Breast epithelium (tissue), 4 donors: Measurements from ENCODE around the gene PER3. TPM values are rescaled to one million over a fixed set of nuclear protein-coding genes. Genes with fewer than 3 reads are reported as not detected.

Experiments
- DNase-seq, 2 donors: peaks; one replicate each; pipeline ENCODE4 v3.0.0-alpha.2; 2019; ENCODE audit warnings: low spot score in 2 of 2
- H3K27ac ChIP-seq, 2 donors: fragments of 200-600 bp; sonication (generic) in 1 of 2; one replicate each; pipeline ENCODE4 v1.5.1; 2016 to 2019; ENCODE audit warnings: mild to moderate bottlenecking in 1 of 2
- H3K27me3 ChIP-seq, 2 donors: fragments of 200-600 bp; sonication (generic) in 1 of 2; one replicate each; pipeline versions ENCODE4 v1.5.1 to v1.6.0; 2017 to 2019; ENCODE audit warnings: control low read depth in 1 of 2, mild to moderate bottlenecking in 1 of 2
- H3K36me3 ChIP-seq: fragments of 200-600 bp; one replicate; pipeline ENCODE4 v1.5.1; 2019
- H3K4me1 ChIP-seq, 2 donors: fragments of 200-600 bp; sonication (generic); one replicate each; pipeline ENCODE4 v1.5.1; 2016 to 2019; ENCODE audit warnings: control low read depth in 1 of 2
- H3K4me3 ChIP-seq, 3 donors: fragments of 200-600 bp; sonication (generic); 1 replicate in 2 of 3; 2 replicates in 1 of 3; pipeline ENCODE4 v1.5.1; 2016 to 2019; ENCODE audit warnings: mild to moderate bottlenecking in 3 of 3, moderate library complexity in 2 of 3
- H3K9me3 ChIP-seq, 2 donors: fragments of 200-600 bp; sonication (generic) in 1 of 2; one replicate each; pipeline ENCODE4 v1.5.1; 2016 to 2019; ENCODE audit warnings: control low read depth in 1 of 2
- CTCF ChIP-seq, 3 donors: fragments of 450-650 bp; IDR thresholded peaks; one replicate each; pipeline ENCODE4 v1.5.1; 2016 to 2017; ENCODE audit warnings: antibody characterized with exemption in 3 of 3, mild to moderate bottlenecking in 3 of 3, moderate library complexity in 3 of 3
- POLR2A ChIP-seq: fragments of 450-650 bp; IDR thresholded peaks from one replicate; pipeline ENCODE4 v1.6.1; 2016; ENCODE audit warnings: antibody characterized with exemption, mild to moderate bottlenecking, moderate library complexity
- POLR2AphosphoS5 ChIP-seq, 3 donors: sonication (generic); formaldehyde crosslinking; IDR thresholded peaks; one replicate each; pipeline ENCODE4 v1.6.1; 2017; ENCODE audit warnings: antibody characterized with exemption in 3 of 3
- intact Hi-C: fragments of 100-400 bp; cut with DNase I; formaldehyde crosslinking; loops from one replicate; pipeline ENCODE4 v1.15.1; 2023; ENCODE audit warnings: low total_unique reads
- total RNA-seq, 3 donors: library from RNA; depleted of rRNA; stranded (reverse); fragments of >200 nt; gene quantifications; one replicate each; pipeline ENCODE4 v1.1.0, GENCODE V29; 2016

Gene PER3
- total RNA-seq, 3 donors from 2014 or later, result 15.4 to 22.9 (median 16.0) TPM

- intact Hi-C loops, result no loop called here
- no peaks in the 10 kb centered on the region for H3K9me3 ChIP-seq
- no peaks in the 10 kb centered on the region for H3K36me3 ChIP-seq
- TF ChIP-seq POLR2A (no peak), CTCF (IDR thresholded peaks at IDR 0.05) (no peak), POLR2AphosphoS5 (IDR thresholded peaks at IDR 0.05) (no peak)
- no peaks in the 10 kb centered on the region for H3K27me3 ChIP-seq
- H3K27ac ChIP-seq, result no peak overlapping the region
- no peak overlapping the region for H3K4me3 ChIP-seq
- no peak for DNase-seq
- no peaks in the 10 kb centered on the region for H3K4me1 ChIP-seq
Observed at GRCh38 chr1:7871136-7871535, 87.0 kb downstream of the PER3 start.

GRCh38 chr1:7873801-7874795, 90.0 kb downstream of the PER3 start:
- Histone ChIP-seq H3K4me1 (no peaks in the 10 kb centered on the region), H3K27me3 (no peaks in the 10 kb centered on the region), H3K9me3 (no peaks in the 10 kb centered on the region), H3K36me3 (no peaks in the 10 kb centered on the region), H3K4me3 (no peak overlapping the region), H3K27ac (no peak overlapping the region)
- TF ChIP-seq CTCF (IDR thresholded peaks at IDR 0.05) (no peak), POLR2AphosphoS5 (IDR thresholded peaks at IDR 0.05) (no peak), POLR2A (no peak)
- DNase-seq, result no peak
- intact Hi-C loops, result no loop called here

GRCh38 chr1:7878027-7878426, 93.9 kb downstream of the PER3 start:
- H3K9me3 ChIP-seq, result no peaks in the 10 kb centered on the region
- no peak for TF ChIP-seq POLR2A
- no peak for TF ChIP-seq CTCF (IDR thresholded peaks at IDR 0.05)
- TF ChIP-seq POLR2AphosphoS5 (IDR thresholded peaks at IDR 0.05), result no peak
- no peaks in the 10 kb centered on the region for H3K4me1 ChIP-seq
- intact Hi-C loops, result loop anchor here (5.0 kb wide), 1 partner anchor 896 kb away; no protein-coding TSS in a partner anchor
- no peak overlapping the region for H3K27ac ChIP-seq
- H3K36me3 ChIP-seq, result no peaks in the 10 kb centered on the region
- no peaks in the 10 kb centered on the region for H3K27me3 ChIP-seq
- H3K4me3 ChIP-seq, result no peak overlapping the region
- DNase-seq, result no peak

GRCh38 chr1:7879228-7879627, 95.1 kb downstream of the PER3 start:
- H3K4me3 ChIP-seq, result no peak overlapping the region
- DNase-seq, result no peak
- intact Hi-C loops, result loop anchor here (5.0 kb wide), 1 partner anchor 897 kb away; no protein-coding TSS in a partner anchor
- no peaks in the 10 kb centered on the region for H3K27me3 ChIP-seq
- H3K4me1 ChIP-seq, result no peaks in the 10 kb centered on the region
- H3K27ac ChIP-seq, result no peak overlapping the region
- no peaks in the 10 kb centered on the region for H3K9me3 ChIP-seq
- H3K36me3 ChIP-seq, result no peaks in the 10 kb centered on the region
- no peak for TF ChIP-seq CTCF (IDR thresholded peaks at IDR 0.05)
- no peak for TF ChIP-seq POLR2AphosphoS5 (IDR thresholded peaks at IDR 0.05)
- TF ChIP-seq POLR2A, result no peak

GRCh38 chr1:7884757-7885156, 100.7 kb downstream of the PER3 start:
- no peak overlapping the region for H3K27ac ChIP-seq
- H3K9me3 ChIP-seq, result no peaks in the 10 kb centered on the region
- no peaks in the 10 kb centered on the region for H3K4me1 ChIP-seq
- intact Hi-C loops, result no loop called here
- no peaks in the 10 kb centered on the region for H3K27me3 ChIP-seq
- H3K36me3 ChIP-seq, result no peaks in the 10 kb centered on the region
- DNase-seq, result no peak
- H3K4me3 ChIP-seq, result no peak overlapping the region
- TF ChIP-seq POLR2A (no peak), POLR2AphosphoS5 (IDR thresholded peaks at IDR 0.05) (no peak), CTCF (IDR thresholded peaks at IDR 0.05) (no peak)
